Measurements from ENCODE around the gene MAPKAP1. TPM values are rescaled to one million over a fixed set of nuclear protein-coding genes. Genes with fewer than 3 reads are reported as not detected.
A peak's percentile ranks its signal among the peaks of the same experiment; 100 is the strongest.

Gene MAPKAP1
- polyA plus RNA-seq, 1 donor from 2014 or later, result 57.5 TPM

DNA sequence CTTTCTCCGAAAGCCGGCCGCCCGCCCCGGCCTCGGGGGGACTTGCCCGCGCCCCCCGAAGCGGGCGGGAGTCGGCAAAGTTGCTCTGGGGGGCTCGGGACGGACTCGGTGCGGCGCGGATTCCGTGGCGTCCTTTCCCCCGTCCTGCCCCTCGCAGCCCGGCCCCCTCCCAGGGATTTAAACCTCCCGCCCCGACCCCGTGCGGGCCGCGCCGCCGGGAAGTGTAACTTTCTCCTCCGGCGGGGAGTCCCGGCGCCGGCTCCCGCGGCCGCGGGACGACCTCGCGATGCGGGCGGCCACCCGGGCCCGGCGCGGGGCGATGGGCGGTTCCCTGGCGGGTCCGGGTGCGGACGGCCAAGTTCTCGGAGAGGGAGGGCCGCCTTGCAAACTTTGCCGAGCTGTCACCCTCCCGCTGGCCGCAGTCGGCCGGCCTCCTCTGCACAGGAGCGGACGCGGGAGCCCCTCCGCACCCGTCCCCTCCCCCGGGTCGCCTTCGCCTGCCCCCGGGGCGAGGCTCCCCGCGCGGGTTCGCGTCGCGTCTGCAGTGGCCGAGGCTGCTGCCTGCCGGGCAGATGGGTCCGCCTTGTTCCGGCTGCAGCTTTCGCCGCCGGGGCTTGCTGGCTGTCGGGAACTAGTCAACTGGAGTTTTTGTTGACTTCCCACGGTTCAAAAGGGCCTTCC, 40.9 kb upstream of the MAPKAP1 start:
- Histone ChIP-seq H3K9me2 (ENCODE audit: insufficient read depth, low read length) (no peaks in the 10 kb centered on the region), H3K9me3 (ENCODE audit: low read length) (no peaks in the 10 kb centered on the region), H3K36me3 (ENCODE audit: insufficient read depth, low read length) (peaks cover 3% of the 10 kb centered on the region), H3F3A (ENCODE audit: insufficient read depth, low read length, poor library complexity, severe bottlenecking) (no peaks in the 10 kb centered on the region), H3K4me3 (ENCODE audit: low read length) (peak overlapping the region; percentile 89), H3K79me2 (replicated peaks; ENCODE audit: insufficient read depth, low read length) (peaks cover 56% of the 10 kb centered on the region), H3K27me3 (ENCODE audit: insufficient read depth, low read depth, low read length) (no peaks in the 10 kb centered on the region), H4K20me1 (ENCODE audit: insufficient read depth) (no peaks in the 10 kb centered on the region), H3K27ac (ENCODE audit: low read length) (peak overlapping the region; percentile 98), H3K9ac (ENCODE audit: low read length) (peak overlapping the region; percentile 97), H2AFZ (ENCODE audit: low read depth, low read length) (no peak overlapping the region), H3K4me2 (ENCODE audit: low read length) (peak overlapping the region; percentile 57)
- no peak for TF ChIP-seq SMC3 (conservative IDR thresholded peaks at IDR 0.05; ENCODE audit: poor library complexity)
- no peak for TF ChIP-seq EZH2 (IDR thresholded peaks at IDR 0.05; ENCODE audit: borderline replicate concordance, insufficient read depth, low read length, poor library complexity, severe bottlenecking)
- TF ChIP-seq, protein P1, sequence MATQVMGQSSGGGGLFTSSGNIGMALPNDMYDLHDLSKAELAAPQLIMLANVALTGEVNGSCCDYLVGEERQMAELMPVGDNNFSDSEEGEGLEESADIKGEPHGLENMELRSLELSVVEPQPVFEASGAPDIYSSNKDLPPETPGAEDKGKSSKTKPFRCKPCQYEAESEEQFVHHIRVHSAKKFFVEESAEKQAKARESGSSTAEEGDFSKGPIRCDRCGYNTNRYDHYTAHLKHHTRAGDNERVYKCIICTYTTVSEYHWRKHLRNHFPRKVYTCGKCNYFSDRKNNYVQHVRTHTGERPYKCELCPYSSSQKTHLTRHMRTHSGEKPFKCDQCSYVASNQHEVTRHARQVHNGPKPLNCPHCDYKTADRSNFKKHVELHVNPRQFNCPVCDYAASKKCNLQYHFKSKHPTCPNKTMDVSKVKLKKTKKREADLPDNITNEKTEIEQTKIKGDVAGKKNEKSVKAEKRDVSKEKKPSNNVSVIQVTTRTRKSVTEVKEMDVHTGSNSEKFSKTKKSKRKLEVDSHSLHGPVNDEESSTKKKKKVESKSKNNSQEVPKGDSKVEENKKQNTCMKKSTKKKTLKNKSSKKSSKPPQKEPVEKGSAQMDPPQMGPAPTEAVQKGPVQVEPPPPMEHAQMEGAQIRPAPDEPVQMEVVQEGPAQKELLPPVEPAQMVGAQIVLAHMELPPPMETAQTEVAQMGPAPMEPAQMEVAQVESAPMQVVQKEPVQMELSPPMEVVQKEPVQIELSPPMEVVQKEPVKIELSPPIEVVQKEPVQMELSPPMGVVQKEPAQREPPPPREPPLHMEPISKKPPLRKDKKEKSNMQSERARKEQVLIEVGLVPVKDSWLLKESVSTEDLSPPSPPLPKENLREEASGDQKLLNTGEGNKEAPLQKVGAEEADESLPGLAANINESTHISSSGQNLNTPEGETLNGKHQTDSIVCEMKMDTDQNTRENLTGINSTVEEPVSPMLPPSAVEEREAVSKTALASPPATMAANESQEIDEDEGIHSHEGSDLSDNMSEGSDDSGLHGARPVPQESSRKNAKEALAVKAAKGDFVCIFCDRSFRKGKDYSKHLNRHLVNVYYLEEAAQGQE (IDR thresholded peaks at IDR 0.05; ENCODE audit: borderline replicate concordance), result no peak
- no peak for TF ChIP-seq EP300 (conservative IDR thresholded peaks at IDR 0.05; ENCODE audit: poor library complexity, severe bottlenecking)
- TF ChIP-seq POLR2AphosphoS5 (IDR thresholded peaks at IDR 0.05), result no peak
- TF ChIP-seq RAD21 (conservative IDR thresholded peaks at IDR 0.05), result no peak
- no peak for TF ChIP-seq CTCF (IDR thresholded peaks at IDR 0.05; ENCODE audit: poor library complexity, severe bottlenecking)
- TF ChIP-seq MXI1 (conservative IDR thresholded peaks at IDR 0.05; ENCODE audit: poor library complexity, severe bottlenecking), result no peak
- TF ChIP-seq TAF1 (IDR thresholded peaks at IDR 0.05; ENCODE audit: low read depth), result no peak

DNA sequence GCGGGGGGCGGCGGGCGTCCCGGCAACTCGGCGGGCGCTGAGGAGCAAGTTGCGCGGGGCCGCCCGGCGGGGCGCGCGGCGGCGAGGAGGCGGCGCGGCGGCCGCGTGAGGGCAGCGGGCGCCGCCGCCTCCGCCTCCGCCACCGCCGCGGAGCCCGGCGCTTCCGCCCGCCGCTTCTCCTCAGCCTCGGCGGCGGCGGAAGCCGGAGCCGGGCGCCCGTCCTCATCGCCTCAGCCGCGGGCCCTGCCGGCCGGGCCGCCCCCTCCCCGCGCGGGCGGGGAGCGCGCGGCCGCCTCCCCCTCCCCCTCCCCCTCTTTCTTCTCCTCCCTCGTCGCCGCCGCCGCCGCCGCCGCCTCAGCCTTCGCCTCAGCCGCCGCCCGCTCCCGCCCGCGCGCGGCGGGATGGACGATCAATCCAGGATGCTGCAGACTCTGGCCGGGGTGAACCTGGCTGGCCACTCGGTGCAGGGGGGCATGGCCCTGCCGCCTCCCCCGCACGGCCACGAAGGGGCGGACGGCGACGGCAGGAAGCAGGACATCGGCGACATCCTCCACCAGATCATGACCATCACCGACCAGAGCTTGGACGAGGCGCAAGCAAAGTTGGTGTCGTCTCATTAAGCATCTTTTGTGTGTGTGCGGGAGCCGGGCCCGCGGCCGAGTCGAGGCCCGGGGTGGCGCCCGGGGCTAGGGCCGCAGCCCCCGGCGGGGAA, 40.2 kb upstream of the MAPKAP1 start, which contains the start of gene PBX3:
Gene PBX3 (plus strand): TSS at position 321 of the 712 bp plus-strand sequence.
- Histone ChIP-seq H3K27ac (ENCODE audit: low read length) (peak within 1 kb of the TSS; percentile 98), H3K4me2 (ENCODE audit: low read length) (peak within 1 kb of the TSS; percentile 57), H3K36me3 (ENCODE audit: insufficient read depth, low read length) (peaks cover 3% of the 10 kb centered on the region), H3K79me2 (replicated peaks; ENCODE audit: insufficient read depth, low read length) (peaks cover 49% of the 10 kb centered on the region), H3K9me2 (ENCODE audit: insufficient read depth, low read length) (no peaks in the 10 kb centered on the region), H3K9me3 (ENCODE audit: low read length) (no peaks in the 10 kb centered on the region), H3F3A (ENCODE audit: insufficient read depth, low read length, poor library complexity, severe bottlenecking) (no peaks in the 10 kb centered on the region), H2AFZ (ENCODE audit: low read depth, low read length) (peak within 1 kb of the TSS; percentile 28), H3K4me3 (ENCODE audit: low read length) (peak within 1 kb of the TSS; percentile 89), H3K9ac (ENCODE audit: low read length) (peak within 1 kb of the TSS; percentile 97), H3K27me3 (ENCODE audit: insufficient read depth, low read depth, low read length) (no peaks in the 10 kb centered on the region), H4K20me1 (ENCODE audit: insufficient read depth) (no peaks in the 10 kb centered on the region)
- TF ChIP-seq MXI1 (conservative IDR thresholded peaks at IDR 0.05; ENCODE audit: poor library complexity, severe bottlenecking), result no peak
- peak; percentile 22 for TF ChIP-seq EP300 (conservative IDR thresholded peaks at IDR 0.05; ENCODE audit: poor library complexity, severe bottlenecking)
- peak; percentile 54 for TF ChIP-seq RAD21 (conservative IDR thresholded peaks at IDR 0.05)
- peak; percentile 51 for TF ChIP-seq TAF1 (IDR thresholded peaks at IDR 0.05; ENCODE audit: low read depth)
- no peak for TF ChIP-seq EZH2 (IDR thresholded peaks at IDR 0.05; ENCODE audit: borderline replicate concordance, insufficient read depth, low read length, poor library complexity, severe bottlenecking)
- peak; percentile 71 for TF ChIP-seq POLR2AphosphoS5 (IDR thresholded peaks at IDR 0.05)
- TF ChIP-seq CTCF (IDR thresholded peaks at IDR 0.05; ENCODE audit: poor library complexity, severe bottlenecking), result no peak
- TF ChIP-seq, protein P1 (IDR thresholded peaks at IDR 0.05; ENCODE audit: borderline replicate concordance), result peak; percentile 80
- TF ChIP-seq SMC3 (conservative IDR thresholded peaks at IDR 0.05; ENCODE audit: poor library complexity), result peak; percentile 39
